ENCODE data around the gene MLLT10.
"Not testable (repeated sequence)": the region's sequence is repeated elsewhere in the genome, so short reads cannot be mapped to it uniquely, and the experiment has no call there.

MLLT10 gene

GRCh38 chr10:21527598-21528235, 6.3 kb upstream of the MLLT10 start:
- in situ Hi-C loops (cut with HindIII; ENCODE audit: low sequenced_read_pairs), result no loop called here

- in situ Hi-C loops (cut with HindIII; ENCODE audit: low sequenced_read_pairs), result no loop called here
Observed at GRCh38 chr10:21528236-21529031, 5.6 kb upstream of the MLLT10 start.

DNA sequence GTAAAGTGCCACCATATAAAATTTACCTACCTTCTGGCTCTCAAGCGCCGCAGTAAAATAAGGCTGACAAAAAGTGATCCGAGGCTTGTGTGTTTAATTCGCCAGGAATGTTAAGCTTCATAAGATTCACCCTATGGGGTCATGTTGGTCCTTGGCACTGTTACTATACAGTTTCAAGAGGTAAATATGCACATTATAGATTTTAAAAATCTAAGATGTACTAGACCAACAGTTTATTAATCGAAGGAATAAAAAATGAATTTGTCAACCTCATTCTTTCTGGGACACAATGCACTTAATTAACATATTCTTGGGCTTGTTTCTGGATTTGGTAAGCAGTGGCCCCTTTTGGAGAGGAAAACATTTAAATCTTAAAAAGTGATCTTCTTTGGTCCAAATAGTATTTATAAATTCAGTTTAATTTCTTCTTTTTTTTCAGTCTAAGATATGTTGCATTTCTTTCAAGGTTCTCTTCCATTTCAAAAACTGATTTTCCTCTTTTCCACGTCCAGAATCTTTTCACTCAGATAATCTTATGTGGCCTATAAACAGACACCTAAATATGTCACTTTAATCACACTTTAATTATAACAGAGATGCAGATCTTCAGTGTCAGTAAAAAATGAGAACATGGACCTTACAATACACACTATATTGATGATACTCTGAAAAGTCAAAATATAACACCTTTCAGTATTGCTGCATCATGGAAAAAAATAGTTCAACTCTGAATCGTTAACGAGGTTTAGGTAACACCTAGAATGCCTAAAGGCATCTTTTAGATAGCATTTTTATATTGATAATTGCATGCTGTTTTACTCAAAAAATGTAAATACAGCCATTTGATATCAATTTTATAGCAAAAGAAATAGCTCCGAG, 4.8 kb upstream of the MLLT10 start:
- in situ Hi-C loops (cut with HindIII; ENCODE audit: low sequenced_read_pairs), result no loop called here

- in situ Hi-C loops (cut with HindIII; ENCODE audit: low sequenced_read_pairs), result no loop called here
Observed at GRCh38 chr10:21530168-21530567, 3.9 kb upstream of the MLLT10 start.

DNA sequence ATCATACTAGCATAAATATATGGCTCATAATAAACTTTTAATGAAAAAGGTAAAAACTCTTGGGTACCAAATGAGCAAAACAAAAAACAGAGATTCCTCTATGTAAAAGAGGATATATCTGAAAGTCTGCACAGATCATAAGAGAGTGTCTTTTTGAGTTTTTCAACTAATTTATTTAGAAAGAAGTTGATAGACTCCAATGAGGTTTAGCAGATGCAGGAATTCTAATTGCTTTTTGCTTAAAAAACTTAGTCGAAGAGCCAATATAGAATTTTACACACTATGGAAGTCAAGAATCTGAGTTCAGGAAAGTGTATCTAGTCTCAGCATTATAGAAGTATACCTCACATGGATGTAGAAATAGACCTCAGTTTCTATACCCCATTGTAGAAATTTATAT, 3.4 kb upstream of the MLLT10 start:
- in situ Hi-C loops (cut with HindIII; ENCODE audit: low sequenced_read_pairs), result no loop called here

GRCh38 chr10:21531164-21531563, 2.9 kb upstream of the MLLT10 start:
- in situ Hi-C loops (cut with HindIII; ENCODE audit: low sequenced_read_pairs), result no loop called here

- in situ Hi-C loops (cut with HindIII; ENCODE audit: low sequenced_read_pairs), result no loop called here
Observed at GRCh38 chr10:21532694-21533466, 1.2 kb upstream of the MLLT10 start.

DNA sequence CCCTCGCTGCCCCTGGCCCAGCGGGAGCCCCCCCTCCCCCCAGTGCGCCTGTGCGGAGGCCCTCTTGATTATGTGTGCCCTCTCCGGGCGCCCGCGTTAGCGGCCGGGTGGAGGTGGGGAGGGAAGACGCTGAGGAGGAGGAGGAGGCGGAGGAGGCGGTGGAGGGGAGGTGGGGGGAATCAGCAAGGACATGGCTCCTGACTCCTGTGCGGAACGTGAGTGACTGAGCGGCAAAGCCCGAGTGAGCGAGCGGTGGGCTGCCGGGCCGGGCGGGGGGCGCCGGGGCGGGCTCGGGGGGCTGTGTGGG, 201 bp downstream of the MLLT10 start:
- in situ Hi-C loops (cut with HindIII; ENCODE audit: low sequenced_read_pairs), result no loop called here

GRCh38 chr10:21534604-21535493, 817 bp downstream of the MLLT10 start:
- in situ Hi-C loops (cut with HindIII; ENCODE audit: low sequenced_read_pairs), result no loop called here

DNA sequence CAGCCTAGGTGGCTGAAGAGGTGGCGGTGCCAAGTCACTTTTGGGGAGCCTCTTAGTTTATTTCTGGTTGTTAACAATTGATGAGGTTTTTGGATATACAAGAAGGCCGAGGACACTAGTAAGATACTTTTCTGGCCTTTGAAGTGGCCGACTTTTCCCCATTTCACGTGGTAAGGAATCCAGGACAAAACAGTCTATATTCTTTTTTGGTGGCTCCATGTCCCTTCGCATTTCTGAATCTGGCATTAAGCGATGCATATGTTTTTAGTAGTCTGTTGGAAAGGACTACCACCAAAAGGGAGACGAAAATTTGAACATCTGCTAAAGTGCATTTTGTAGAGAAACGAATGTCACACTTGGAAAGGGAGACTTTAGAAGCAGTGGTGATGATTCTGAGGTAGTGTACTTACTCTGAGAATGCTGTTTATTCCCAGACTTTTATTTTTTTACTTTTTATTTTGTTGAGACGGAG, 1.5 kb downstream of the MLLT10 start:
- in situ Hi-C loops (cut with HindIII; ENCODE audit: low sequenced_read_pairs), result no loop called here

GRCh38 chr10:21535976-21536375, 1.9 kb downstream of the MLLT10 start:
- in situ Hi-C loops (cut with HindIII; ENCODE audit: low sequenced_read_pairs), result not testable (repeated sequence)

- in situ Hi-C loops (cut with HindIII; ENCODE audit: low sequenced_read_pairs), result no loop called here
Observed at GRCh38 chr10:21536874-21537273, 2.8 kb downstream of the MLLT10 start.

GRCh38 chr10:21540701-21541100, 6.7 kb downstream of the MLLT10 start:
- in situ Hi-C loops (cut with HindIII; ENCODE audit: low sequenced_read_pairs), result not testable (repeated sequence)

GRCh38 chr10:21547246-21547645, 13.2 kb downstream of the MLLT10 start:
- in situ Hi-C loops (cut with HindIII; ENCODE audit: low sequenced_read_pairs), result no loop called here

- in situ Hi-C loops (cut with HindIII; ENCODE audit: low sequenced_read_pairs), result no loop called here
Observed at GRCh38 chr10:21552638-21553037, 18.6 kb downstream of the MLLT10 start.

DNA sequence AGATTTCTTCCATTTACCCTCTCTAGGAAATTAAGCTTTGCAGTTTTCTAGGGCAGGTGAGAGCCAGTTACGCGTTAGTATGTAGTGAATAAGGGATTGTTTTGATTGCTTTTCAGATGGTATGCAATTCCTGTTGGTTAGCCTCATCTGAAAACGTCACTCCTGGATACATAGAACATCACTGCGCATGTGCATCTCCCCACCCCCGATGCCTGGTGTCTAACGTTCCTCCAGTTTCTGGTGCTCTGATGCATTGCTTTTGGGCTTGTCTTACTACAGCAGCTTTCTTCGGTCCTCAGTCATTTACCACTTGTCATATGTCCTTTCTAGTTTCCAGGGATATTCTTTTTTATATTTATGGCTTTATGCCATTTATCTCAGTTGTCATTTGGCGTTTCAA, 22.5 kb downstream of the MLLT10 start:
- in situ Hi-C loops (cut with HindIII; ENCODE audit: low sequenced_read_pairs), result no loop called here

- in situ Hi-C loops (cut with HindIII; ENCODE audit: low sequenced_read_pairs), result not testable (repeated sequence)
Observed at GRCh38 chr10:21558984-21559383, 25.0 kb downstream of the MLLT10 start.

GRCh38 chr10:21570761-21571521, 36.9 kb downstream of the MLLT10 start:
- in situ Hi-C loops (cut with HindIII; ENCODE audit: low sequenced_read_pairs), result no loop called here

DNA sequence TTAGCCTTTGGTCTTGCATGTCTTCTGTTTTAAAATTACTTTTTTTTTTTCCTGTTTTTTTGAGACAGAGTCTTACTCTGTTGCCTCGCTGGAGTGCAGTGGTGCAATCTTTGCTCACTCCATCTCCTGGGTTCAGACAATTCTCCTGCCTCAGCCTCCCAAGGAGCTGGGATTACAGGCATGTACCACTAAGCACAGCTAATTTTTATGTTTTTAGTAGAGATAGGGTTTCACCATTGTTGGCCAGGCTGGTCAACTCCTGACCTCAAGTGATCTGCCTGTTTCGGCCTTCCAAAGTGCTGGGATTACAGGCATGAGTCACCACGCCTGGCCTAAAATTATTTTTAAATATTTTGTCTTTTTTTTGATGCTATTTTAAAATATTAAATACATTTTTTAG, 38.5 kb downstream of the MLLT10 start:
- in situ Hi-C loops (cut with HindIII; ENCODE audit: low sequenced_read_pairs), result no loop called here
